ENCODE data around the gene GPC1.

GRCh38 chr2:240418311-240418710 is 17.2 kb upstream of the GPC1 start:
- no peak for TF ChIP-seq PCBP2 (optimal IDR thresholded peaks at IDR 0.05; ENCODE audit: low read depth, low read length, poor library complexity, severe bottlenecking)
- no peak for TF ChIP-seq RBFOX2 (IDR thresholded peaks at IDR 0.05; ENCODE audit: low read depth, low read length)
- TF ChIP-seq ZKSCAN5 (CRISPR knock-in tag; IDR thresholded peaks at IDR 0.05), result no peak
- TF ChIP-seq NRL (CRISPR knock-in tag; IDR thresholded peaks at IDR 0.05; ENCODE audit: borderline replicate concordance), result no peak
- no peak for TF ChIP-seq ZNF101 (CRISPR knock-in tag; IDR thresholded peaks at IDR 0.05; ENCODE audit: borderline replicate concordance, low read depth)
- no peak for TF ChIP-seq TP53 (CRISPR knock-in tag; conservative IDR thresholded peaks at IDR 0.05)
- TF ChIP-seq POLR2AphosphoS5 (IDR thresholded peaks at IDR 0.05; ENCODE audit: low read depth, low read length), result no peak
- TF ChIP-seq TBX2 (CRISPR knock-in tag; IDR thresholded peaks at IDR 0.05; ENCODE audit: borderline replicate concordance), result no peak
- TF ChIP-seq HCFC1 (IDR thresholded peaks at IDR 0.05; ENCODE audit: low read depth, low read length), result no peak
- no peak for TF ChIP-seq GABPA (IDR thresholded peaks at IDR 0.05; ENCODE audit: low read depth, low read length)
- TF ChIP-seq GABPA (CRISPR knock-in tag; IDR thresholded peaks at IDR 0.05; ENCODE audit: low read depth), result no peak
- TF ChIP-seq HNF4G (IDR thresholded peaks at IDR 0.05; ENCODE audit: borderline replicate concordance, low read depth, low read length), result no peak
- TF ChIP-seq HNF4G (CRISPR knock-in tag; IDR thresholded peaks at IDR 0.05; ENCODE audit: borderline replicate concordance, low read depth), result no peak
- TF ChIP-seq SMC3 (IDR thresholded peaks at IDR 0.05; ENCODE audit: low read length), result no peak
- no peak for TF ChIP-seq BHLHE40 (IDR thresholded peaks at IDR 0.05; ENCODE audit: low read length)
